Measurements from ENCODE around the gene ARIH1.
"Not testable (repeated sequence)": the region's sequence is repeated elsewhere in the genome, so short reads cannot be mapped to it uniquely, and the experiment has no call there.

The ARIH1 gene

GRCh38 chr15:72593838-72594237 lies 119.7 kb downstream of the ARIH1 start:
- DNase-seq (ENCODE audit: low read depth in 2 of 3, low spot score in 2 of 3), result no peak

GRCh38 chr15:72599855-72600464 lies 125.8 kb downstream of the ARIH1 start:
- DNase-seq (ENCODE audit: low read depth in 2 of 3, low spot score in 2 of 3), result no peak

- DNase-seq (ENCODE audit: low read depth in 2 of 3, low spot score in 2 of 3), result no peak
Observed at GRCh38 chr15:72604794-72605193, 130.7 kb downstream of the ARIH1 start.

- not testable (repeated sequence) for DNase-seq (ENCODE audit: low read depth in 2 of 3, low spot score in 2 of 3)
Observed at GRCh38 chr15:72608084-72608483, 134.0 kb downstream of the ARIH1 start.

GRCh38 chr15:72609862-72610261 lies 135.7 kb downstream of the ARIH1 start:
- DNase-seq (ENCODE audit: low read depth in 2 of 3, low spot score in 2 of 3), result no peak

- not testable (repeated sequence) for DNase-seq (ENCODE audit: low read depth in 2 of 3, low spot score in 2 of 3)
Observed at GRCh38 chr15:72612324-72612723, 138.2 kb downstream of the ARIH1 start.

- no peak for DNase-seq (ENCODE audit: low read depth in 2 of 3, low spot score in 2 of 3)
Observed at GRCh38 chr15:72614810-72615532, 140.8 kb downstream of the ARIH1 start.

GRCh38 chr15:72615533-72616233 lies 141.6 kb downstream of the ARIH1 start:
- not testable (repeated sequence) for DNase-seq (ENCODE audit: low read depth in 2 of 3, low spot score in 2 of 3)

GRCh38 chr15:72616491-72617210 lies 142.5 kb downstream of the ARIH1 start:
- DNase-seq (ENCODE audit: low read depth in 2 of 3, low spot score in 2 of 3), result no peak

- not testable (repeated sequence) for DNase-seq (ENCODE audit: low read depth in 2 of 3, low spot score in 2 of 3)
Observed at GRCh38 chr15:72623854-72624253, 149.7 kb downstream of the ARIH1 start.

GRCh38 chr15:72626153-72626552 lies 152.0 kb downstream of the ARIH1 start:
- not testable (repeated sequence) for DNase-seq (ENCODE audit: low read depth in 2 of 3, low spot score in 2 of 3)

GRCh38 chr15:72628249-72629067 lies 154.3 kb downstream of the ARIH1 start:
- DNase-seq (ENCODE audit: low read depth in 2 of 3, low spot score in 2 of 3), result not testable (repeated sequence)

- DNase-seq (ENCODE audit: low read depth in 2 of 3, low spot score in 2 of 3), result not testable (repeated sequence)
Observed at GRCh38 chr15:72629068-72629570, 155.0 kb downstream of the ARIH1 start.

- peak in 1 of 3 experiments; percentile 23 for DNase-seq (ENCODE audit: low read depth in 2 of 3, low spot score in 2 of 3)
Observed at GRCh38 chr15:72636519-72637282, 162.6 kb downstream of the ARIH1 start.

- not testable (repeated sequence) for DNase-seq (ENCODE audit: low read depth in 2 of 3, low spot score in 2 of 3)
Observed at GRCh38 chr15:72639759-72640483, 165.8 kb downstream of the ARIH1 start.

- DNase-seq (ENCODE audit: low read depth in 2 of 3, low spot score in 2 of 3), result not testable (repeated sequence)
Observed at GRCh38 chr15:72642271-72642670, 168.1 kb downstream of the ARIH1 start.

GRCh38 chr15:72648631-72649253 lies 174.6 kb downstream of the ARIH1 start:
- not testable (repeated sequence) for DNase-seq (ENCODE audit: low read depth in 2 of 3, low spot score in 2 of 3)

Data from activated CD8-positive, alpha-beta memory T cell treated with anti-CD3 and anti-CD28 coated beads for 48 hours (primary cell).